HG03575 (cell line): ENCODE data around the gene SEC23B.
"Not testable (repeated sequence)": the region's sequence is repeated elsewhere in the genome, so short reads cannot be mapped to it uniquely, and the experiment has no call there.

ENCODE experiments used
- ATAC-seq: cut with Tn5 transposase; IDR thresholded peaks from one replicate; pipeline ENCODE4 v1.9.1; 2021; ENCODE audit not compliant: unreplicated experiment, insufficient number of reproducible peaks, low FRiP score; ENCODE audit errors: extremely low read depth

Gene SEC23B

DNA sequence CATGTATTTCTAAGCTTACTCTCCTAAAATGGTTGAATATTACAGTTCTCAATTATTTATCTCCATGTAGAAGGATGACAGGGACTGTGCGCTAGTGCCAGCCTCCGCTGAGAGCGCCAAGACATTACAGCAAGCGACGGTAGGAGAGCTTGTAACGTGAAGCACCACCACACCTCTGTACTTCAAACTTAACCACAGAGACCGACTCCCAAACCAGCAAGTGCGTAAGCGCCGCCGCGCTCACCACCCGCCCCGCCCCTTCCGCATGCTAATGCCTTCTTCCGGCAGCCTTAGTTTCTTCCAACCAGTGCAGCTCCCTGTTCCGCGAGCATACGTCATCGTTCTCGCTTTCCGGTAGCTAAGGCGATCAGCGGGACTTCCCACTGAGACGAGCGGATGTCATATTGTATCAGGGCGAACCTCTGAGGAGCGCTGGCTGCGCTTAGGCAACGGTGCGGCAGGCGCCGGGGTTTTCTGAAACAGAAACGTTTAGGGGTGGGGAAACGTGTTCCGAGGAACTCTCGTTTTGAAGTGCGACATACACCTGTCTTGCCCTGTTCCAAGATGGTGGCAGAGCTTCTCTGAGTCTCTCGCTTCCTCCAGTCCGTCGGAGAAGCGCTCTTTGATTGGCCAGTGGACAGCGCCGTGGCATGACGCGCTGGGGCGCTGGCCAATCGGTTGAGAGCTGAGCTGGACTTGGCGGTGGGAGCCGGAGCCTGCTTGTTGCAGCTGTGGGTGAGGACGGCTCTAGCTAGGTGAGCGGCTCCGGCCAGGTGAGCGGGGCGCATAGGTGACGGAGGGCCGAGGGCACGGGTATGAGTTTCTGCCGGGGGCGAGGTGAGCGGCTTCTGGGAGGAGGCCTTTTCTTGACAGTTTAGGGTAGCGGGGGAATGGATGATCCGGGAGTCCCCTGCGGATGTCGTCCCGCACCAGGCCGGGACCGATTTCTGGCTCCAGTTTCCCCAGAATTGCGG is at the start of gene SEC23B:
Gene SEC23B, plus strand, starts transcription at position 723 of the 974 bp plus-strand sequence. CDS start 2,896 bp downstream, outside the sequence.
- peak; percentile 83 for ATAC-seq

GRCh38 chr20:18465536-18466200 is 42.1 kb upstream of the SEC23B start:
- no peak for ATAC-seq

DNA sequence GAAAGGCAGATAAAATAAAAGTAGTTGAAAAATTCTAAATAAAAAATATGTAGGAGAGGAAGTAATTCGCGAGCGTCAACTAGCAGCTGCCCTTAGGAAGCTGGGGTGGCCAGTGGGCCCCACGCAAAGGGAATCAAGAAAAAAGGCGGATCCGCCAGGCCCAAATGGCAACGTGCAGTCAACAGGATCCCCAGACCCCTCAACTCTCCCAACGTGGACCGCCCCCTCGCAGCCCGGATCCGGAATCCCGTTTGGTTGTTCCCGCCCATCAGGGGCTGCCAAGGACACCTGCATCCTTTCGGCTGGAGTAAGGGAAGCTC is 41.2 kb upstream of the SEC23B start:
- no peak for ATAC-seq

DNA sequence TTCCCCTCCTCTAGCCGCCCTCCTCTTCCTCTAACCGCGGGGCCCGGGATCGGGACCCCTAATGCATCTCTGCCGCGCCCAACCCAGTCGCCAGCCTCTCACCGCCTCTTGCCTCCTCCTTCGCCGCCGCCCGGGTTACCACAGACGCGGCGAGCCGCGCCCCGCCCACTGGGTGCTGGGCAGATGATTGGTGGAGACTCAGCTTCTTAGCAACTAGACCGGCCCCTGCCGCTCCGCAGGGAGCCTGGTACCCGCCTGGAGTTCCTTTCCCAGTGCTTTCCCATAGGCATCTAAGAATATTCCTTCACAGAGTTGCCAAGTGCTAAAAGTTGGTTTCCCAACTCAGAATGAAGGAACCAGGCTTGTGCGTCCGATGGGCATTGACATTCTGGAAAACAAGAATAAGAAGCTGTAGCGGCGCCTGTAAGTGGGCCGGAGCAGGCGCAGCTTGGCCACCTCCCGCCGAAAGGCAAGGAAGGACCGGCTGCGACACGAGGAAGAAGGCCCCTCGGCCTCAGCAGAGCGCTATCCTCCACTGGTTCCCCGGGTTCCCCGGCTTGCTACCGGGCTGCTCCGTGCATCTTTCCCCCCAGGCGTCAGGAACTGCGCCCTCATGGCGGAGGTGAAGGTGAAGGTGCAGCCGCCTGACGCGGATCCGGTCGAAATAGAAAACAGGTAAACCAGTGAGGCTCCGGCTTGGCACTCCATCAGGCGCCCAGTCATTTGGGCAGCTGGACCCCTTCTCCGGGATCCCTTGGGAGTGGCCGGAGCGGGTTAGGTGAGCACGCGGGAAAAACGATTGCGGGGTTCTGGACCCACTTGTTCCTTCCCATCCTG is 40.6 kb upstream of the SEC23B start, which contains the start of the genes DZANK1 and POLR3F:
Gene DZANK1, minus strand, starts transcription at position 137 of the 837 bp plus-strand sequence. CDS start 1,672 bp downstream, outside the sequence.
Gene POLR3F, plus strand, starts transcription at position 497 of the 837 bp plus-strand sequence. Its CDS starts 117 bp downstream, at position 614.
- ATAC-seq, result peak; percentile 87

- no peak for ATAC-seq
Measured at GRCh38 chr20:18477218-18477617, 30.5 kb upstream of the SEC23B start.

GRCh38 chr20:18477821-18478220 is 29.9 kb upstream of the SEC23B start:
- ATAC-seq, result no peak

DNA sequence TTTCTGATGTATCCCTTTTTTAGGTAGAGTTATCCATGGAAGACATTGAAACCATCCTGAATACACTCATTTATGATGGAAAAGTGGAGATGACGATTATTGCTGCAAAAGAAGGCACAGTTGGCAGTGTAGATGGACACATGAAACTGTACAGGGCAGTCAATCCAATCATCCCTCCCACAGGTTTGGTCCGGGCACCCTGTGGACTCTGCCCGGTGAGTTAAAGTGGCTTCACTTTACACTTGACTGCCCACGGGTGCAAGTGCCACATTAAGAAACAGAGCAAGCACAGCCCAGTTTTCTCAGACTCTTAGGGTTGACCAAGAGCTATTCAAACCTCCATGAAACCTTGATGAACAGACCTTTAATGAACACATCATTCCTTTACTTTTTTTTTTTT is 26.1 kb upstream of the SEC23B start:
- no peak for ATAC-seq

DNA sequence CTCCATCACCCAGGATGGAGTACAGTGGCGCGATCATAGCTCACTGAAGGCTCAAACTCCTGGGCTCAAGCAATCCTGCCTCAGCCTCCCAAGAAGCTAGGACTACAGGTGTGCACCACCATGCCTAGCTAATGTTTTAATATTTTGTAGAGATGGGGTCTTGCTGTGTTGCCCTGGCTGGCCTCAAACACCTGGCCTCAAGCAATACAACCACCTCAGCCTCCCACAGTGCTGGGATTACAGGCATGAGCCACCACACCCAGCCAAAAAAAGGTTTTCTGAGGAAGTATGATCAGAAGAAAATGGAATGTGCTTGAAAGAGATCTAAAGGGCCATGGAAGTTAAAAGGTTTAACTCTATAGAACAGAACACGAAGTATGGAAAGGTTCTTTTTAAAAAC is 19.4 kb upstream of the SEC23B start:
- ATAC-seq, result no peak

DNA sequence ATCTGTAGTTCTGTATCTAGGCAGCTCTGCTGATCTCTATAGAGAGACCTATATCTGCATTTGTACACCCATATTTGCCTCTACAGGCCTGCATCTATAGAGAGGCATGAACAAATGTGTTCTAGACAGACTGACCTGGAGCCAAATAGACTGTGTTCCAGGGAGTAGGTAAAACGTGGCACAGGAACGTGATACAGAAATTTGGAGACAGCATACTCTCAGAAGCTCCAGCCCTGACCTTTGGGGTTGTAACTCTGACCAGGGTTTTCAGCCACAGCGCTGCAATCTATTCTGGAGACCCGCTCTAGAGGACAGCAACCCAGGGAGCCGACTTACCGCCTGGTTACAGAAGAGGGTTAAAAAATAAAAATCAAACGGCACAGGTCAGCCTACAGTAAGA is 11.7 kb upstream of the SEC23B start:
- no peak for ATAC-seq

- peak; percentile 90 for ATAC-seq
Measured at GRCh38 chr20:18496740-18497592, 10.8 kb upstream of the SEC23B start, which contains the start of gene RBBP9. Gene RBBP9 (minus strand): TSS chr20:18497225. CDS start chr20:18497167, 58 bp downstream.

DNA sequence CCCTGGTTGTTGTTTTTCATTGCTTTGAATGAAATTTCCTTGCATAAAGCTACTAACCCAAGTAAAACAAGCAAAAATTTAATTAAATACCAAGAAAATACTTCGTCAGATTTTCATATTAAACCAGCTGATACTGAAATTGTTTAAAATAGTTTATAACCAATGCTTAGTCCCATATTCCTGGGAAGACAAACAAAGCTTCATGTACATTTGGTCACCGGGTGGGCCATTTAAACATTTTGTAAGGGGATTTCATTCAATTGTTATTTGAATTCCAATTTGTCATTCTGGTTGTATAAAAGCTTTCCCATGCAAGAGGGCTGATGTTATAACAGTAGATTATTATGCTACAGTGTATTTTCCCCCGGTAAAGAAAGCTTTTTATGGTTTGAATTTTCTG is 10.1 kb upstream of the SEC23B start:
- ATAC-seq, result no peak

GRCh38 chr20:18501672-18502071 is 6.1 kb upstream of the SEC23B start:
- not testable (repeated sequence) for ATAC-seq

- no peak for ATAC-seq
Measured at GRCh38 chr20:18504479-18505060, 3.2 kb upstream of the SEC23B start.

DNA sequence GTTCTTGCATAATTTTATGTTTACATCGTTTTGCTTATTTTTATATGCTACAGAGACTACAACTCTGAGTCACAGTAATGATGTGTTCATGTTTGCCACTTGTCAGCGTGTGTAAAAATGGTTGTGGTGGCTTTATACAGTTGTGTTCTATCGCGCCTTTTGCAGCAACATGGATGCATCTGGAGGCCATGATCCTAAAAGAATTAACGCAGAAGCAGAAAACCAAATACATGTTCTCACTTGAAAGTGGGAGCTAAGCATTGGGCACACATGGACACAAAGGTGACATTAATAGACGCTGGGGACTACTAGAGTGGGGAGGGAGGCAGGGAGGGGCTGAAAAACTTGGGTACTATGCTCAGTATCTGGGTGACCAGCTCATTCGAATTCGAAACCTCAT is 996 bp upstream of the SEC23B start:
- no peak for ATAC-seq

DNA sequence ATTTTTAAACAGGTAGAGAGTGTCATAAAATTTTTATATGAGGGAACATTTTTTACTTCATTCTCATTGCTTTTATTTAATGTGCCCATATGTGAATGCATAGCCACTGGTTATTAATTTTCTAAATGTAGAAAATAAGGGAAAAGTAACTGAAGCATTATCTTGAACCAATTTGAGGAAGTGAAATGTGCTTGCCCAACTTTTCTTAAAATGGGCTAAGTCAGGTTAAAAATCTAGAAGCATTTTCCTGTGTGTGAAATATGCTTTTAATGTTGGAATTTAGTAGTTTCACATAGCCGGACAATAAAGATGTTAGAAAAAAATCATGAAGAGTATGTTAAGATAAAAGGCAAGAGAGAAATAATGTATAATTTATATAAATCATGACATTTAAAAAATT is 3.8 kb downstream of the SEC23B start:
- no peak for ATAC-seq

GRCh38 chr20:18513208-18513607 is 5.5 kb downstream of the SEC23B start:
- no peak for ATAC-seq

- no peak for ATAC-seq
Measured at GRCh38 chr20:18514127-18514526, 6.4 kb downstream of the SEC23B start.

DNA sequence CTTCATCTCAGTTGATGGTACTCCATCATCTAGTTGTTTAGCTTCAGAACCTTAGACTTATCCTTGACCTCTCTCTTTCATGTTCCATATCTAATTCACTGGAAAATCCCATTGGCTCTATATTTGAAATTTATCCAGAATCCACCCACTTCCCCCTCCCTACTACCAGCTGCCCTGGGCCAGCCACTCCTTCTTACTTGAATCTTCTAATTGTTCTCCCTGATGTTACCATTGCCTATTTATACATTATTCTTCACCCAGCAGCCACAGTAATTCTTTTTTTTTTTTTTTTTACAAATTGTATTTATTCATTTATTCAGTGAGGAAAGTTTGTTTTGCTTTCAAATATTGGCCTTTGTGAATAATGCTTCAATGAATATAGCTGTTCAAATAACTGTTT is 8.2 kb downstream of the SEC23B start:
- no peak for ATAC-seq
